K562 (cell line): ENCODE data around the gene ARHGEF3.

Source experiments
- CTCF ChIP-seq, 3 experiments: IDR thresholded peaks in 2 of 3; conservative IDR thresholded peaks in 1 of 3; 2 replicates each; pipeline ENCODE4 v1.5.1; 2011 to 2012; ENCODE audit warnings: low read length in 3 of 3, mild to moderate bottlenecking in 3 of 3, control low read depth in 2 of 3, improper control_type of control experiment in 1 of 3, inconsistent platforms in 1 of 3, low read depth in 1 of 3, mixed read lengths in 1 of 3, moderate library complexity in 1 of 3; ENCODE audit not compliant: insufficient read depth in 2 of 3
- FOXA1 ChIP-seq: fragments of 450-650 bp; IDR thresholded peaks from 2 replicates; pipeline ENCODE4 v1.6.1; 2016; ENCODE audit warnings: mild to moderate bottlenecking, borderline replicate concordance
- IRF2 ChIP-seq: sonication (generic); formaldehyde crosslinking; IDR thresholded peaks from 2 replicates; pipeline ENCODE4 v1.8.1; 2022; ENCODE audit warnings: mild to moderate bottlenecking, missing genetic modification reagents
- KDM1A ChIP-seq, 2 experiments: fragments of 450-650 bp; IDR thresholded peaks; 2 replicates each; pipeline ENCODE4 v1.6.1; 2016; ENCODE audit warnings: mild to moderate bottlenecking in 2 of 2
- NFXL1 ChIP-seq: fragments of 450-650 bp; formaldehyde crosslinking; IDR thresholded peaks from 2 replicates; pipeline ENCODE4 v1.4.0; 2021; ENCODE audit warnings: mild to moderate bottlenecking
- SRSF1 ChIP-seq: fragments of 200-400 bp; formaldehyde crosslinking; IDR thresholded peaks from 2 replicates; pipeline ENCODE4 v1.6.1; 2017; ENCODE audit warnings: mild to moderate bottlenecking, low read depth, low read length, moderate library complexity
- ZC3H11A ChIP-seq: IDR thresholded peaks from 2 replicates; pipeline ENCODE4 v1.6.1; 2012; ENCODE audit warnings: low read depth, low read length, improper control_type of control experiment

GRCh38 chr3:56823984-56824703 is 22.4 kb upstream of the ARHGEF3 start:
- TF ChIP-seq SRSF1 (no peak), CTCF (IDR thresholded peaks at IDR 0.05 in 2 of 3, conservative IDR thresholded peaks at IDR 0.05 in 1 of 3; ENCODE audit: insufficient read depth in 2 of 3, low read depth in 1 of 3, low read length in 3 of 3) (no peak), KDM1A (IDR thresholded peaks at IDR 0.05) (no peak), ZC3H11A (no peak), NFXL1 (CRISPR knock-in tag) (no peak), IRF2 (CRISPR knock-in tag) (no peak), FOXA1 (no peak)
